HT1080 (cell line): ENCODE data around the gene HERC3. TPM values are rescaled to one million over a fixed set of nuclear protein-coding genes. Genes with fewer than 3 reads are reported as not detected.

Experiments used
- DNase-seq: peaks from one replicate; pipeline ENCODE4 v3.0.0-alpha.2; 2015; ENCODE audit warnings: low read depth
- total RNA-seq: library from RNA; depleted of rRNA; stranded (reverse); fragments of >200 nt; shearing (Covaris generic); gene quantifications from 2 replicates; pipeline ENCODE4 v1.2.3, GENCODE V29; 2014

HERC3 gene
- total RNA-seq, 1 experiment from 2014 or later, result 10.3 TPM

DNA sequence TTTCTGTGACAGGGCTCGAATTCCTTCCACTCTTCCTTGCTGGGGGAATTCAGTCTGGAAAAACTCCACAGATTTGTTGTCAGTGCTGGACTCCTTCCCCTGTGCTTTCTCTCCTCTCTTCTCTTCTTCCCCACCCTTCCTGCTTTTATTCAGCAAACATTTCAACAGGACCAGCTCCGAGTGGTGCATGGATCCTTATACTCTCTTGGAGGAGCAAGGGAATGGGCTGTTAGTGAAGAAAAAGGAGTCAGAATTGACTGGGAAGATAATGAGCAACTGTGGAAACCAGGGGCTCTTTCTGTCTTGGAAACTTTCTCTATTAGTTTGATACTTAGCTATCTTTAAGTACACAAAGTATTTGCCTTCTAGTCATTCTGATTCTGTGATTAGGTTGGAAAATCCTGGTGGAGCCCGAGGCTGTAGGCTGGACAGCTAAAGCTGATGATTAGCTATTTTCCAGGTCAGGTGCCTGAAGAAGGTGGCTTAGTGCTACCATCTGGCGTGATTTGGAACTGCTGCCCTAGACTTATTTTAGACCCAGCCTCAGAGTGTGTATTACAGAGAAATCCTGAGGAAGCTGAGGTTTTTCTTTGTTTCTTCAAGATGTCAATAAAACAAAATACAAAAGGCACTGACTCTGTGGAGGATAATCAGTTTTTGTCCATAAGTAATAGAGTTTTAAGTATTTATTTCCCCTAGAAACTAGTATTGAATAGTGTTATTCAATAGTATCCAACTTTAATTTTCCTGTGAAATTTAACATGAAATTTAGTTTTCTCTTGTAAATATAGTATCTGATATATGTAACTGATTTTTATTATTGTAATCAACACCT, 67.0 kb downstream of the HERC3 start:
- DNase-seq, result peak; percentile 77

DNA sequence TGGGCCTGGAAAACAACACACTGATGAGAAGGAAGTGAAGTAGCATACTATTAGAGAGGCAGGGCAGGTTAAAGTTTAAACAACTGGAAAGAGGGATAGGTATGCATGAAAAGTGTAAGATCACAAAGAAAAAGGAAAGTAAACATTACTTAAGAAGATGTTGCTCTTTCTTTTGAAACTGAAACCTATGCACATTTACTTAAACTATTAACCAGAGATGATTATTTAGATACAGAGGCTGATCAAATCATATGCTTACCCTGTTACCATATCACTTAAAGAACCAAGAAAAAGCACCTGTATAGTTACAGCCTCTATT, 67.6 kb downstream of the HERC3 start:
- DNase-seq, result no peak

DNA sequence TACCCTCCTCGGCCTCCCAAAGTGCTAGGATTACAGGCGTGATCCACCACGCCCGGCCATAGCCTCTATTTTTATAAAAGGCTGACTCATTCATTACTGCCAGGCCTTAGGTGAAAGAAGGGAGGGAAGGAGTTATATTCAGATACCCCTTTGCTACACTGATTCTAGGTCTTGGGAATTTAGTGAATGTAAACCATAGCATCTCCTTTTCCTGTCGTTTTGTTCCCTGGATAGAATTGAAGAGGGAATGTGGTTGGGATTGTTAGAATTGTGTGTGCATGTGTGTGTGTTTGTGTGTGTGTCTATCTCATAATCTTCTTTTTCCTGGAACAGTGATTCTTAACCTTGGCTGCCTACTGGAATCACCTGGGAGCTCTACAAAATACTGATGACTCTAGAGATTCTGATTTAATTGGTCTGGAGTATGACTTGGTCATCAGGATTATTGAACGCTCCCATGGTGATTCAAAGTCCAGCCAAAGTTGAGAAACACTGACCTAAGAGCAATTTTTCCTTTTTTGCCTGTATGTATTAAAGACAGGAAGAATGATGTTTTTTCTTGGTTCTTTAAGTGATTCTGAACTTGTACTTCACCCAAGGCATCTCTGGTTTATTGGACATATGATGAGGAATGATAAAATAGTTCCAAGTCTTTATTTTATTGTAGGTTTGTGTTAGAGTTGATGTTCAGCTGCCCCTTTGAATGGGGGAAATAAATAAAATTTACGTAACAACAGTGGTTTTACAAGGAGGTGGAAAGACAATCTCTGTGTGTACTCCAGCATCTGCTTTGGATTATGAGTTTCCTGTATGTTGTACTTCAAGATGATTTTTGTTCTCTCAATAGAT, 68.4 kb downstream of the HERC3 start:
- DNase-seq, result peak; percentile 38

DNA sequence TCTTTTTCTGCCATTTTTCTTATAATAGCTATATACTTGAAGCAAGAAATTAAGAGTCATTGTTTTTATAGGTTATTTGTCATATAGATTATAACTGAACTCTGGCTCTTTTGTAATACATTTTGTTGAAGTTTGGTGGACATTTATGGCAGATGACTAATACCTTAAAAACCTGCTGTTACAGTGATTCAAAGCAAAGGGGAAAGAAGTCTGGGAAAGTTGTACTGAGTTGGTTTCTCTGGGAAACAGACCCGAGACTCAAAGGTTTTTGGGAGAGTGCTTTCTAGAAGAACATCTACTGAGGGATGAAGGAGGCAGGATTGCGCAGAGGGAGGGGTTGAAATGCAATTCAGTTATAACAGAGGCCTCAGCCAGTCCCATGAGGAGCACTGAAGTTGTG, 69.5 kb downstream of the HERC3 start:
- DNase-seq, result peak; percentile 82

DNA sequence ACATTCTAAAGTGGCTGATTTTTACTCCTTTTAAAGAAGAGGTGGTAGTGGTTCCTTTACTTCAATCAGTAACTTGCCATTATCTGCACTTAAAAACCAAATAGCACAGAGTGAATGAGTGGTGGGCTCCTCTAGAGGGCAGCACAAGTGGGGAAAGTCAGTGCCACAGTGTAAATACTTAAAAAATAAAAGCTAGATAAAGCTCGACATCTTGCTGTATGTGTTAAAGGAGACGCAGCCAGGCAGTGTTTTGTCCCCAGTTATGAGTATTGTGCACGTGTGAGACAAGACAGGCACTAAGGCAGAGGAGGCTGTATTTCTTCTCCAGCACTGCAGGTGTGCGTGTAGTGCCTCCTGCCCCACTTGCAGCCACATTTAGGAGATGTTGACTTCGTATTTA, 80.7 kb downstream of the HERC3 start:
- peak; percentile 34 for DNase-seq

DNA sequence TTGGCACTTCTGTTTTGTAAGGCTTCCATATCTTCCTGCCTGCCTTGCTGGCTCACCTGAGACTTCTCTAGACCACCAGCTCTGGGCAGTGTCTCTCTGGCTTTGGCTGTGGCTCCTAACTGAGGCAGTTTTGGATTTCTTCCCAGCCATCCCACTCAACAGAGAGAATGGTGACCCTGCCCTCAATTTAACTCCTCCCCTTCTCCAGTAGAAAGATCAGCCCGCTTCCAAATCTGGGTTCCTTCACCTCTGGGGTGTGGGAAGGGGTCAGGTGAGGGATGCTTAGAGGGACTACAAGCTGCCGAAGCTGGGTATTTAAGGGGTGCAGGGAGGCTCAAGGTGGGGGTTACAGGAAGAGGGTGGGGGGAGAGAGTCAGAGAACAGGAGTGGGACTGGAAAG, 81.6 kb downstream of the HERC3 start:
- DNase-seq, result no peak

DNA sequence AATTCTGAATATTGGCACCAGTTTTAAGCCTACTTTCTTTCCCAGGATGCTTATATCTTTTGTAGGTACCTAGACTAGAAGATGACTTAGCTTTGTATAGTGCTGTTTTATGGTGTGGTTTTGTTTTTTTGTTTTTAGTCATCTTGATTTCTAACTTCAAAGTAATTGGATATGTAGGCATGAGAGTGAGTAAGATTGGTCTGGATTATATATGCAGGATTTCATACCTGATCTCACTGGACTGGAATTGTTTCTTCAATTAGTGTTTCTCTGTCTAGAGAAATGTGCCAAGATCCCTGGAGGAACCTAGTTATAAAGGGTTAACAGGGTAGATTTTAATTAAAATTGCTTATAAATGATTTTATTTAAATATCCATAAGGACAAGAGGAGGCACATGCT, 82.3 kb downstream of the HERC3 start:
- peak; percentile 34 for DNase-seq

DNA sequence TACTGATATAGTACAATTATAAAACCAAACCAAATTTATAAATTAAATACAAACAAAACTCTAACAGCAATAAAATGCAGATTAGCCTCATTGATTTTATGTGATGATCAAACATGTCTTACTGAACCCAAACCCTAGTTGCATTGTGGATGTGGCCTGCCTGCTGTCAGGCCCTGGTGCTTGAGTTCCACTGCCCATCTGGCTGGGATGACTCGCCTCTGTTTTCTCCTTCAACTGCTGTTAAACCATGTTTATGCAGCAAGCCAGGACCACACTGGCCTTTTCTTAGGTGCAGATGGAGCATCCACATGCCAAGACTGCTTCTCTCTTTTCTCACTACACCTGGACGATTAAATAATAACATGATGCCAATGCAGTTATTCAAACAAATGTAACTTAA, 82.7 kb downstream of the HERC3 start:
- peak; percentile 44 for DNase-seq

DNA sequence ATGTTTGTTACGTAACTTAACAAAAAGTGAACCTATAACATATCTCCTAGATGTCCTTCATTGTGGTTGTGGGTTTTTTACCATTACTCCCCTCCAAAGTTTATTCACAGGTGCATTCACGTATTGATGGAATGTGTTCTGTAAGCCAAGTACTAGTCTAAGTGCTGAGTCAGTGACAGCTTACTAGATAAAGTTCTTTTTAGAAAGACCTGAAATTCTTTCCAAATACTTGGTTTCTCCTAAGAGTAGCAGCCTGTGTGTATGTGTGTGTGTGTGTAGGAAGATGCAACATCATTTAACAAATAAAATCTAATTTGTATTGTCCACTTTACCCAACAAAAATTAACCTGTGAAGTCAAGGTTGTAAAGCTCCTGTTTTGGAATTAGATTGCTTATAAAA, 83.3 kb downstream of the HERC3 start:
- DNase-seq, result no peak

DNA sequence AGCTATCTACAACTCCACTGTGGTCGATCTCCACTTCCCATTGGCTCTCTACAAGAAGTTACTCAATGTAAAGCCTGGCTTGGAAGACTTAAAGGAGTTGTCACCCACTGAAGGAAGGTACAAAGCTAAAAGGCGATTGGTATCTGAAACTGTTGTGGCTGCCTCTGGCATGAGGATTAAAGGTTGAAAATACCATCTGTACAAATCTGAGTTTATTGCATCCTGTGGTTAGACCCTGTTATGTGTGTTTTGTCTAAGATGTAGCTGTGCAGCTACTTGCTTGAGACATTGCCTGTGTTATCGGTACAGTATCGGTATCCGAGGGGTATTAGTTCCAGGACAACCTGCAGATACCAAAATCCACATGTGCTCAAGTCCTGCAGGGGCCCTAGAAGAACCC, 88.9 kb downstream of the HERC3 start:
- no peak for DNase-seq

DNA sequence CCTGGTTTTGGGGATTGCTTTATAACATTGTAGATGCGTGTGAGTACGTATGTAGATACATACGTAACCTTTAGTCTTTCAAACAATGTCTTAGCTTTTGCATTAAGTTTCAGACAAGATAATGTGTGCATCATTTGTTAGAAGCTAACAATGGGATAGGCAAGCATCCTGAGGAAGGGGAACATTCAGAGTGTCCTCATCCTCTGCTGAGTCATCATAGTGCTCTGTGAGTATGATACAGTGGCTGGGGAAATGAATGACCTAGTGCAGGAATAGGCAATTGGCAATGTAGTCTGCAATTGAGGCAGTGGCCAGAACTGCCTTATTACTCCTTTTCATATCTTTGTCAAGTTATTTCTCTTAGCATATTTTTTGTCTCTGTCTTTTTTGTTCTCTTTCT, 98.1 kb downstream of the HERC3 start:
- DNase-seq, result peak; percentile 67

DNA sequence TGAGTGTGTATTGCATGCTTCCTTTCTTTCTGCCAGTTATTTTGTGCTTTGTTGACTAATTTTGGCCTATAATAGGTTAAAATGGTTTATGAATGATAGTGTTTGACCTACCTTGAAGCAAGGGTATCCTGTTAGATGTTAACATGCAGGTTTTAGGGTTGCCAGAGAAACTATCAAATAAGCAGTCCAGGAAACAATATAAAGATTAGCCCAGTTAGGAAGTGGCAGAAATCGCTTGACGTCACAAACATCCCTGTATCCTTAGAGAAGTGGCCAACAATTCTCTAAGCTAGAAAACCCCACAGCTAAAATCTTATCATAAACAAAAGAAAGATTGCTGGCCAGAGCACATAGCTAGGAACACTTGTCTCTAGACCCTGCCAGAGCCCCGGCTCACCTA, 101.5 kb downstream of the HERC3 start:
- DNase-seq, result no peak

DNA sequence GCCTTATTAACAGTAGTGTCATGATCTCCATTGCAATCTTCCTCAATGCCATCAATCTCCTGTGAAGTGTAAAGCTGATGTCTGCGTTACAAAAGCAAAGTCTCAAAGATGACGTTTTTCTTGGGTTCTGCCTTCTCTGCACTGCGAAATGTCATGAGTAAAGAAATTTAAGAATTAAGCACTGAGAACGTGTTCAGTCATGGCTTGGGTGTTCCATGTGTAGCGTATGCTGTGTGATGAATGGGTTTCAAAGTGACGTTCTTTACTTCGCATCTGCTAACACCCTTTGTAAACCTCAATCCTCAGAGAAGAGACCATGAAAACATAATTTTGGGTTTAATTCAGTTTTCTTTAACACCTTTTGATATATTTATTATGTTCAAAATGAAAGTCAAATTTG, 104.3 kb downstream of the HERC3 start:
- no peak for DNase-seq

DNA sequence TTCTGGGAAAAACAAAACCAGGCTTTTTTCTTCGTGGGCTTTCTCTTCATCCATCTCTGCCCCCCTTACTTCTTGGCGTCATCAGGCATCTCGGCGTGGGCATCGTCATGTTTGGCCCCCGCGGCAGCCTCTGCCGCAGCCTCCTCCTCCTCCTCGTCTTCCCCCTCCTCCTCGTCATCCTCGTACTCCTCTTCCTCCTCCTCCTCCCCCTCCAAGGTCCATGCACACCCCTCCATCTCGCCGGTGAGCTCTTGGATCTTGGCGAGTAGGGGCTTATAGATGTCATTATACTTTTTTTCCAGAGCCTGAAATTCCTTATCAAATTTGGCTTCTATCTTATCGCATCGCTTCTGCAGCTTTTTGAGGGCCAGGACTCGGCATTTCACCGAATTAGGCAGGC, 104.9 kb downstream of the HERC3 start:
- DNase-seq, result peak; percentile 23

DNA sequence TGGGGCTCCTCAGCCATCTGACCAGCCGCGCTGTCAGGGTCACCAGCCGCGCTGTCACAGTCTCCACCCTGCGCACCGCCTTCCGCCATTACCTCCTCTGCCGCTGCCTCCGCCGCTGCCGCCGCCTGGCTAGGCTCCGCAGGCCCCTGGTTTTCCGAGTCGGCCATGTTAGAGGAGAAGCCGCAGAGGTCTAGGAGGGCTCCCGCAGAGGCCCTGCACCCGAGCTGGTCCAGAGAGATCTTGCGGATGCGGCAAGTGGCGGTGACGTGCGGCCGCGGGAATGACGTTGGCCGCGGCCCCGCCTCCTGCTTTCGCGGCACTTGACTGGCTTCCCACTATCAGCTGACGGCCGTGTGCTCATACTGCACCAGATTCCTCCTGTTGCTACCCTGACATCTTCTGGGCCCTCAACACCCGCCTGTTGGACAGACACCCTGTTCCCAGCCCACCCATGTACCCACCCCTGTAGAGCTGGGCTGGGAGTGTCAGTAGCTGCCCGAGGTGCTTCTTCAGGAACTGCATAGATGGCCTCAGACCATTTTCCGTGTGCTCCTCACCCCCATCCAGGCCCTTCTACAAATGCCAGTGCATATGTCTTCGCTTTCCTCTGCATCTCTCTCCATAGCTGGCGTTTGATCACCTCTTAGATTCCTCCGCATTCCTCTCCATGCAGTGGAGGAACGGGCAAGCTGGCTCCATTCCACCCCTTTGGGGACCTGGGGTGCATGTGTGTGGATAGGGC, 105.5 kb downstream of the HERC3 start, which contains the start of gene NAP1L5:
NAP1L5 (minus strand) TSS at position 242 of the 742 bp plus-strand sequence; CDS start at position 167, 75 bp downstream.
- peak; percentile 66 for DNase-seq

DNA sequence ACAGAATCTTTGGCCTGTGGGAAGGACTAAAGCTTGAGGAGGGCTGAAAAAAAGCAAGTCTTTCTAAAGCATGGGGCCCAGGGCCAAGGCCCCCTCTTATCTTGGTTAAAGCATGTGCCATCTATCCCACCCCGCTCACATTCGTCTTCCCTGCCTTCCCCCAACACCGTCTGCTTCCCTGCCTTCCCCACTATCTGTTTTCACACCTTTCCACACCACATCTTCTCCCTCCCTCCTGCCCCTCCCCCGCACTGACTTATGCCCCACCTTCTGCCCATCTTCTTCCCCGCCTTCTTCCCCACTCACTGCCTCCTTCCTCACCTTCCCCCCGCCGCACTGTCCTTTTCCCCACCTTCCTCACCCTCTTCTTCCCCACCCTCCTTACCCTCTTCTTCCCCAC, 106.2 kb downstream of the HERC3 start:
- no peak for DNase-seq

DNA sequence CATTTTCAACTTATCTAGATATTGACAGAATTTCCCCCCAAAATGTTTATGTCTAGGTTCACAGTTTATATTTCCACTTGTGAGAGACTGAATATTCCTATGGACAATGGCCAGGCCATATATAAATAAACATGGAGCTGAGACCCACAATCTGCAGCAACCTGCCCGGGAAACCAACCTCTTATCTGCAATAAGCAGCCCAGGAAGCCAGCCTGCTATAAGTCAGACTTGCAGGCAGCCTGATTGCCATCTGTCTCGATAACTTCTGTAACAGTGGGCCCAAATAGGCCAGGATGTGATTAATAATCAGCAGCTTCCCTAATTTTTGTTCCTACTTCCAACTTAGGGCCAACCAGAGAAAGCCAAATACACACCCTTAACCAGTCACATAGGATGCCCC, 110.5 kb downstream of the HERC3 start:
- no peak for DNase-seq

DNA sequence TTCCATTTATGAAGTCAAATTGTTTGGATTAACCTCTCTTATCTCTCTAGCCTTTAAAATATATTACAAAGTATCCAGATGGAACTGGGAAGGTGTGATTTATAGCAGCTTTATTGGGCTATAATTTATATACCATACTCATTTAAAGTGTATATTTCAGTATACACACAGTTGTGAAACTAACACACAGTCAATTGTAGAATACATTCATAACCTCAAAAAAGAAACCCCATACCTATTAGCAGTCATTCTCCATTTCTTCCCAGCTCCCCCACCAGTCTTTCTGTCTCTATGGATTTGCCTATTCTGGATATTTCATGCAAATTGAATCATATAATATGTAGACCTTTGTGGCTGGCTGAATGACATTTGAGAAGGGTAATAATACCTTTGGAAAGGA, 112.9 kb downstream of the HERC3 start:
- no peak for DNase-seq

DNA sequence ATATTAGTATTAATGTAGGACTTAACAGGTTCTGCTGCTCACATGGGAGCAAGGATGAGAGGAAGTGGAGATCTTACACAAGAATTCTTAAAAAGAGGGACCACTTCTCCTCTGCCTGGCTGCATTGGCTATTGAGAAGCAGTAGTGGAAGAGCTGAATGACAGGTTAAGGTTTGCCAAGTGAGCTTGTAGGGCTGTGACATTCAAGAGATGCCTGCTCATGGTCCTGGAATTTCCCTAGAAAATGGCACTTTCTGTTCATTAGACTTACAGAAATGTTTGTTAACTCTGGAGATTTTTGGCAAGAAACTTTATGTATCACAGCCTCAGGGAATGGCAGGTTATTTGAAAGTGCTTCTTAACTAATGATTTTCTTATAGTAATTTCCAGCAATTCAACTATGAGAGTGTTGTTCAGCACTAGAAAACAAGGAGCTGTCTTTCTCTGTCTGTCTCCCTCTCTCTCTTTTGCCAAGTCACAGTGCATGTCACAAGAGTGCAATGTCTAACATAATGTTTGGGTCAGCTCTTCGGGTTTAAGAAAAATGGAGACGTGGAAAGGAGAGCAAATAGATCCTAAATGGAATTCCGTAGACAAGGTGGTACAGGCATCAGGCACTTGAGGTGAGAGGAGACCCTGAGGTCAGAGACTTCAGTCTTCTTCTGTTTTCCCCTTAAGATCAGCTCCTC, 113.7 kb downstream of the HERC3 start:
- no peak for DNase-seq

DNA sequence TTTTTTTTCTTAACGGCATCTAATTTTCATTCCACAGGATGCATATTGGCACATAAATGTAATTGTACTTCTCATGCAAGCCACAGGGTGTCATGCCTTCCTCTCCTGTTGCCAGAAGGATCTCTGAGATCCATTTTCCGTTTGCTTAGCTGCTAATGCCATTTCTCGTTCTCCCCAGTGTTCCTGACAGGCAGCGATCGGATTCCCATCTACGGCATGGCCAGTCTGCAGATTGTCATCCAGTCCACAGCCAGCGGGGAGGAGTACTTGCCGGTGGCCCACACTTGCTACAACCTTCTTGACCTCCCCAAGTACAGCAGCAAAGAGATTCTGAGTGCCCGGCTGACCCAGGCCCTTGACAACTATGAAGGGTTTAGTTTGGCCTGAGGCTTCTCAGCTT, 114.3 kb downstream of the HERC3 start:
- peak; percentile 24 for DNase-seq

DNA sequence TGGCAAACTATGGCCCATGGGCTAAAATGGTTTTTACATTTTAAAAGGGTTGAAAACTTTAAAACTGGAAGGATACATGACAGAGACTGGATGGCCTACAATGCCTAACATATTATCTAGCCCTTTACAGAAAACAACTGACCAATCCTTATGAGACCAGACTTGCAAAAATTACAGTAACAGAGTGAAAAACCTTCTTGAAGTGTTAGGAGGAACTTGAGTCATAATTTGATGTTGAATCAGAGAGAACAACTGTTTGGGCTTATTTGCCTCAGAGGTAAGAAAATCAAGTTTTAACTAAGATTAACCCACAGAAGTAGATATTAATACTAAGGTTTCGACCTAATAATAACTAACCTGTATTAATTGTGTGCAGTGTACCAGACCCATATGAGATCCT, 117.7 kb downstream of the HERC3 start:
- DNase-seq, result no peak
